GM19463 (cell line): ENCODE data around the gene RILPL1.
"Not testable (repeated sequence)": the region's sequence is repeated elsewhere in the genome, so short reads cannot be mapped to it uniquely, and the experiment has no call there.

ENCODE experiments used
- ATAC-seq: cut with Tn5 transposase; IDR thresholded peaks from one replicate; pipeline ENCODE4 v1.9.1; 2021; ENCODE audit warnings: mild to moderate bottlenecking, moderate library complexity; ENCODE audit not compliant: unreplicated experiment

Gene RILPL1, protein sequence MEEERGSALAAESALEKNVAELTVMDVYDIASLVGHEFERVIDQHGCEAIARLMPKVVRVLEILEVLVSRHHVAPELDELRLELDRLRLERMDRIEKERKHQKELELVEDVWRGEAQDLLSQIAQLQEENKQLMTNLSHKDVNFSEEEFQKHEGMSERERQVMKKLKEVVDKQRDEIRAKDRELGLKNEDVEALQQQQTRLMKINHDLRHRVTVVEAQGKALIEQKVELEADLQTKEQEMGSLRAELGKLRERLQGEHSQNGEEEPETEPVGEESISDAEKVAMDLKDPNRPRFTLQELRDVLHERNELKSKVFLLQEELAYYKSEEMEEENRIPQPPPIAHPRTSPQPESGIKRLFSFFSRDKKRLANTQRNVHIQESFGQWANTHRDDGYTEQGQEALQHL

DNA sequence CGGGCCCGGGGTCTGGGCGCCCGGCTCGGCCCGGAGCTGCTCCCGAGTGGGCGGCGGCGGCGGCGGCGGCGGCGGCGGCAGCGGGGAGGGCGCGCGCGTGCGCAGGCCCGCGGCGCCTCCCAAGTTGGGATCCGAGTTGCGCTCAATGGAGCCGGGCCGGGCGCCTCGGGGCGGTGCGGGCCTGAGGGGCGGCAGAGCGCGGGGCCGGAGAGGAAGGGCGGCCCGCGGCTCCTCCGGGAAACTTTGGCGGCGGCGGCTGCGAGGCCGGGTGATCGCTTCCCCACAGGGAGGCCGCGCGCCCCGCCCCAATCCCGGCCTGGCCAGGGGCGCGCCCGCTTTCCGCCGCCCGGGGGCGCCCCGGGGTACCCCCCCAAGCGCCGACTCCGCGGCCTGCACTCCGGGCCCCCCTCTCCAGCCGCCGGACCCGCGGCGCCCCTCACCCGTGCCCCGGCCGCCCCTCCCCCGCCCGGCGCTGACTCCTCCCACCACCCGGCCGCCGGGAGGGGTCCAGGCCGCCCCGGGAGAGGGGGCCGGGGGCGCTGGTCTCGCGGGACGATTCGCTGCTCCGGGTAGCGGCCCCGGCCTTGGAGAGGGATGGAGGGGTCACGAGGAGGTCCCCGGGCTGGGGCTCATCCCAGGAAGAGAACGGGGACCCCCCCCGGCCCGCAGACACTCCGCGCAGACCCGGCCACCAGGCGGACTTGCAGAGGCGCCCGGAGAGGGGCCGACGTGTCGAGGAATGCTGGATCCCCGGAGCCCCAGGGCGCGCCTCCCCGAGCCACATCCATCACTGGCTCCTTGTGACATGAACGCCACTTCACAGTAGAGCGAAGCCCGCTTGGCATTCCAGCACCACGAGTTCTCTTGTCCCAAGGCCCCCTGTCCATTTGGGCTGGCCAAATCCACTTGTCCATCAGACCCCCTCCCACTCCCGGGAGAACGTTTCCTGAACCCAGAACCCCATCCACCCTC is at the start of gene RILPL1:
Gene RILPL1 (minus strand): TSS at position 48 of the 972 bp plus-strand sequence. CDS start 237 bp downstream, outside the sequence.
- ATAC-seq, result no peak

DNA sequence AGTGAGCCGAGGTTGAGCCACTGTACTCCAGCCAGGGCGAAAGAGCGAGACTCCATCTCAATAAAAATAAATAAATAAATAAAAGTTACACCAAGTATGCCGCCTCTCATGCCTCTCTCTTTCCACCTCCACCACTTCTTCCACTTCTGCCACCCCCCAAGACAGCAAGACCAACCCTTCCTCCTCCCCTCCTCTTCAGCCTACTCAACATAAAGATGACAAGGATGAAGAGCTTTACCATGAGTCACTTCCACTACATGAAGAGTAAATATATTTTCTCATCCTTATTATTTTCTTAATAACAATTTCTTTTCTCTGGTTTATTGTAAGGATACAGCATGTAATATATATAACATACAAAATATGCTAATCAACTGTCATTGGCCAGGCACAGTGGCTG is 47.3 kb upstream of the RILPL1 start:
- no peak for ATAC-seq

DNA sequence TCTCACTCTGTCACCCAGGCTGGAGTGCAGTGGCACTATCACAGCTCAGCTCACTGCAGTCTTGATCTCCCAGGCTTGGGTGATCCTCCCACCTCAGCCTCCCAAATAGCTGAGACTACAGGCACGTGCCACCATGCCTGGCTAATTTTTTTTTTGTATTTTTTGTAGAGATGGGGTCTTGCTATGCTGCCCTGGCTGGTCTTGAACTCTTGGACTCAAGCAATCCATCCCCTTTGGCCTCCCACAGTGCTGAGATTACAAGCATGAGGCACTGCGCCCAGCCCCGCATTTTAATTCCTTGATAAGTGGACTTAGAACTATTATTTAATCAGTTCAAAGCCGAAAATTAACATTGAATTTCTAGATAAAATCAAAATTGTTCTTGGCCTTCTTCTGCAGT is 45.3 kb upstream of the RILPL1 start:
- ATAC-seq, result not testable (repeated sequence)

DNA sequence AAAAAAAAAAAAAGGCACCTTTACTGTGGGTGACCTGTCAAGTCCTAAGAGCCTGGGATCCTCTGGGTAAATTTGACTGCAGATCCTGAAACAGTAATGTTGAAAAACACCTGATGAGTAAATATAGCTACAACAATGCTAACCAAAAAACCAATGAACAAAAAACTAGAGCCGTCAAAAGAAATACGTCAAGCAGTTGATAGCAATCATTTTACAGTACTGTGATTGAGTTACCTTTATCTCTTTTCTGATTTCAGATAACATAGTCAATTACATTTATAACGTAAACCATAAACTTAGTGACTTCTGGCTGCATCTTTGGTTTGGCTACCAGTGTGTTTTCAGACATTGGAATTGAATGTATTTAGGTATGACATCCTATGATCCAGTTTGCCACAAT is 44.7 kb upstream of the RILPL1 start:
- no peak for ATAC-seq

DNA sequence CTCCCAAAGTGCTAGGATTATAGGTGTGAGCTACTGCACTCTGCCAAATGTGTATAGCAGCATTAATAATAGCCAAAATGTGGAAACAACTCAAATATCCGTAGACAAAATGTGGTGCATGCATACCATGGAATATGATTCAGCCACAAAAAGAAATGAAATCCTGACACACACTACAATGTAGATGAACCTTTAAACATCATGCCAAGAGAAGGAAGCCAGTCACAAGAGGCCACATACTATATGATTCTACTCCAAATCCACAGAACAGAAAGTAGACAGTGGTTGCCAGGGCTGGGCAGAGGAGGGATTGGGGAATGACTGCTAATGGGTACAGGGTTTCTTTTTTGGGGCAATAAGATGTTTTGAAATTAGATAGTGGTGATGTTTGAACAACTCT is 43.1 kb upstream of the RILPL1 start:
- ATAC-seq, result no peak

DNA sequence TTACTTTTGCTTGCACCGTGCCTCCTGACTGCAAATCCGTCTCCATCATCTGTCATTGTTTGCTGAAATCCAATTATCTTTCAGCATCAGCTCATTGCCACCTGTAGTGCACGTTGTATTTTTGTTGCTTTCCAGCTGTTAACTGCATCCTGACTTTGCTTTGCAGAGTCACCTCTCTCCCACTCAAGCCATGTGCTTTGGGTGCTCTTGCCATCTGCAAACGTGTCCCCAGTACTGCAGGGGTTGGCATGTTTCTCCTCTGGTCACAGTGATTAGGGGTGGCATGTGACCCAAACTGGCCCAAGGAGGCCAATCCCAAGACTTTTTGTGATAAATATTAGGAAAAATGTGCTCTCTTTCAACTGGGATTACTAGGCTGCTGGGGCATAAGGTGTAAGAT is 40.4 kb upstream of the RILPL1 start:
- ATAC-seq, result no peak

DNA sequence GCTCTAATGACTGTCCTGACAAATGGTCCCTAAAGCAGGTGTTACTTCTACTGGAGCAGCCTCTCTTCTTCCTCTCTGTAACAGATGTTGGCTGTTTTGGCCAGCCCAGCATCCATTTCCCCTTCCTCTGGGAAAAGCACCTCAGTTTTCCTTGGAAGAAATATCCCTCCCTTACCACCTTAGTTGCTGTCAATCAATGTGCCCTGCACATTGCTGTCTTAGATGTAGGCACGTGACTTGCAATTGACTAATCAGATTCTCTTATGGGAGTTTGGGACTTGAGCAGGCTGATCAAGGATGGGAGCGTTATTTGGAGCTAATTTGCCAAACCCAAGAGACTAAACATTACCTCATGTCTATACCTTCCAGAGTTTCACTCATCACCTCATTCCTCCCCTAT is 38.9 kb upstream of the RILPL1 start:
- ATAC-seq, result no peak

DNA sequence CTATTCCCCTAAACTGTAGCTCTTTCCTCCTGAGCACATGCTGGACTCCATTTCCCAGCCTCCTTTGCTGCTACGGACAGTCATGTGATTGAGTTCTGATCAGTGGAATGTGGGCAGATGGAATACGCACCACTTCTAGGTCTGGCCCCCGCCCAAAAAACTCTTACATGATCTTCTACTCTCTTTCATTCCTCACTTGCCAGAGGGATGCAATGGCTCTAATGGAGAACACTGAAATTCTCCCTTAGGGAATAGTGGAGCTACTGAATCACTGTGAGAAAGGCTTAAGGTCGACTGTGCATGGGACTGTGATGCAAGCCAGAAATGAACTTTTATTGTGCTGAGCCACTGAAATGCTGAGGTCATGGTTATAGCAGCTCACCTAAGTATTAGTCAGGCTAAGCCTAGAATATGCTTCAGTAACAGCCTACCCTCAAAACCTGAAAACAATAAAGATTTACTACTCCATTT is 37.9 kb upstream of the RILPL1 start:
- no peak for ATAC-seq

DNA sequence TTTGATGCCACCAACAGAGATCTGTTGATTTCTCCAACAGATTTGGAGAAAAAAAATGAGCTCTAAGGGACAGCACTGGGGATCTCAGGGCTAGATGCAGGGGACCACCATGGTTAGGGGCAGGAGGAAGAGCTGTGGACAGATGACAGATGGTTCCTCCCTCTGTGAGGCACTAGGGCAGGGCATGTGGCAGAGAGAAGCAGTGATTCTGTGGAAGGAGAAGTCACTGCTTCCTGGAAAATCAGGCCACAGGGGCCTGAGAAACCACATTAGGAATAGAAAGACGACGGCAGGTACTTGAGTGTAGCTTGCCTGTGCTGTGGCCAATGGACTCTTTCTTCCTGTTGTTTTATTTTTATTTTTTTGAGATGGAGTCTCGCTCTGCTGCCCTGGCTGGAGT is 25.9 kb upstream of the RILPL1 start:
- no peak for ATAC-seq

DNA sequence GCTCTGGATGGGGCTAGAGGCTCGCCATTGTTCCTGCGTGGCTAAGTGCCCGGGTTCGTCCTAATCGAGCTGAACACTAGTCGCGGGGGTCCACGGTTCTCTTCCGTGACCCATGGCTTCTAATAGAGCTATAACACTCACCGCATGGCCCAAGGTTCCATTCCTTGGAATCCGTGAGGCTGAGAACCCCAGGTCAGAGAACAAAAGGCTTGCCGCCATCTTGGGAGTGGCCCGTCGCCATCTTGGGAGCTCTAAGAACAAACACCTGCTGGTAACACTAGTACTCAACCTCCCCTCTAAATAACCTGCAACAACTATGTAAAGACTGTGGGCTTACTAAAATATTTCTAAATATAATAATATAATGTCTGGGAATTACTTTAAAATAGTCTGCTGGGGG is 25.0 kb upstream of the RILPL1 start:
- ATAC-seq, result not testable (repeated sequence)

DNA sequence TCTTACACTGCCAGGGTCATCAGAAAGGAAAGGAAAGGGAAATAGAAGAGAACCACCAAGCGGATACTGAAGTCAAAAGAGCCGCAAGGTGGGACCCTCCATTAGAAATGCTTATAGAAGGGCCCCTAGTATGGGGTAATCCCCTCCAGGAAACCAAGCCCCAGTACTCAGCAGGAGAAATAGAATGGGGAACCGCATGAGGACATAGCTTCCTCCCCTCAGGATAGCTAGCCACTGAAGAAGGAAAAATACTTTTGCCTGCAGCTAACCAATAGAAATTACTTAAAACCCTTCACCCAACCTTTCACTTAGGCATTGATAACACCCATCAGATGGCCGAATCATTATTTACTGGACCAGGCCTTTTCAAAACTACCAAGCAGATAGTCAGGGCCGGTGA is 21.3 kb upstream of the RILPL1 start:
- ATAC-seq, result not testable (repeated sequence)

DNA sequence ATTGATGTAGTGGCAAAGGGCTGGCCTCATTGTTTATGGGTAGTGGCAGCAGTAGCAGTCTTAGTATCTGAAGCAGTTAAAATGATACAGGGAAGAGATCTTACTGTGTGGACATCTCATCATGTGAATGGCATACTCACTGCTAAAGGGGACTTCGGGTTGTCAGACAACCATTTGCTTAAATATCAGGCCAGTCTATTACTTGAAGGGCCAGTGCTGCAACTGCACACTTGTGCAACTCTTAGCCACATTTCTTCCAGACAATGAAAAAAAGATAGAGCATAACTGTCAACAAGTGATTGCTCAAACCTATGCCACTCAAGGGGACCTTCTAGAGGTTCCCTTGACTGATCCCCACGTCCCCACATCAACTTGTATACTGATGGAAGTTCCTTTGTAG is 20.6 kb upstream of the RILPL1 start:
- ATAC-seq, result not testable (repeated sequence)

DNA sequence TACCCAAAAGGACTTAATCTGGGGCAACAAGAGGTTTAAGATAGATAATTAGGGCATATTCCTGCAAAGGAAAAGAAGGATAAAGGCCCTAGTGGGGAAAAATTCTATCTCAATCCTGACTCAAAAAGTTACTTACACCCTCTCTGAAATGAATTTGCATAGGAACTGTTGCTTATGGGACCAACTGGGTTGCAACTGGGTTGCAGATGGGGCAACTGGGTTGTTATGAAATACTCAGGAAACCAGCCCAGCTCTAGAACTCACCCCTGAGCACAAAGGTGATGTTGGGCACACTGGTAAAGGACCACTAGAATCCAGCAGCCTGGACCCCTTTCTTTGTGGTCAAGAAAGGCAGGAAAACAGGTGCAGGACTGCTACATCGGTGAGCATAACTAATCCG is 17.2 kb upstream of the RILPL1 start:
- no peak for ATAC-seq

DNA sequence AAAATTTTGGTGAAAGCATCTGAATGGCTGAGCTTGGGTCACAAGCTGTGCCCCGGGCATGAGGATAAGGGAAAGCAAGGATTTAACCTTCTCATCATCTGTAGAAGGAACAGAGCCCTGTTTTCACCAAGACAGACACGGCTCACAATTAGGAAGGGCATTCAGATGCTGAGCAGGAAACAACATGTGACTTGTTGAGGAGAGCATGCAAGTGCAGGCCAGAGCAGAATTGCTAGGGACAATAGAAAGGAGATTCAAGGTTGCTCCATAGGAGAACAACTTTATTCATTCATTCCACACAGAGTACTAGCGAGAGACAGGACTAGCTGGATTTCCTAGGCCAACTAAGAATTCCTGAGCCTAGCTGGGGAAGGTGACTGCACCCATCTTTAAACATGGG is 14.6 kb upstream of the RILPL1 start:
- no peak for ATAC-seq

DNA sequence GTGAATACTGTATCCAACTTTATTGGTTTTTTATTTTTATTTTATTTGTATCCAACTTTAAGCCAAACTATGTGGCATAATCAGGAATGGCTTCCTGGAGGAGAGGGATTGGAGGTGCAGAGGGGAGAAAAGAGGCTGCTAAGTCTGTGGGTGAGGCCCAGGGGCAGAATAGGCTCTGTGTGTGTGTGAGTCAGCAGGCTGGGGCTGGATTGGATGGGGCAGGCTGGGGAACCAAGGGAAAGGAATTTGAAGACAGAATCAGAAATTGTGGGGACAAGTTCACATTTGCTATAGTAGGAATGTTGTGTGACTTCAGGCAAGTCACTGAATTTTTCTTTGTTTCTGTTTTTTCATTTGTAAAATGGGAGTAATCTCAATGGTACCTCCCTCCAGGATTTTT is 12.8 kb upstream of the RILPL1 start:
- no peak for ATAC-seq

DNA sequence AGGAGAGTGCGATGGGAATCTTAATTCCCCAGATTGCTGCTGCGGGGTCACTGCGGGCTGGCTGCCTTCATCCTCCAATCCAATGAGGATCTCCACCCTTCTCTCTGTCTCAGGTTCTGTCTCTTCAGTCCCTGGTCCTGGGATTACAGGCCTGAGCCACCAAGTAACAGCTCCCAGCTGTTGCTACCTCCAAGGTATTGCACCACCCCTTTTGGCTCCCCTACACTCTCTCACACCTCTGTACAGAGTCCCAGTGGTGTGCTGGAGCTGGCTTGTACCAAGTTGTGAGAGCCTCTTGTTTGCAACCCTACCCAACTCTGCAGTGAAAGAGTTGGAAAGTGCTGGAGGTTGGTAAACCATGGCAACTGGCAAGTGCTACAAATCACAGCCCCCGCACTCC is 10.0 kb upstream of the RILPL1 start:
- ATAC-seq, result no peak

DNA sequence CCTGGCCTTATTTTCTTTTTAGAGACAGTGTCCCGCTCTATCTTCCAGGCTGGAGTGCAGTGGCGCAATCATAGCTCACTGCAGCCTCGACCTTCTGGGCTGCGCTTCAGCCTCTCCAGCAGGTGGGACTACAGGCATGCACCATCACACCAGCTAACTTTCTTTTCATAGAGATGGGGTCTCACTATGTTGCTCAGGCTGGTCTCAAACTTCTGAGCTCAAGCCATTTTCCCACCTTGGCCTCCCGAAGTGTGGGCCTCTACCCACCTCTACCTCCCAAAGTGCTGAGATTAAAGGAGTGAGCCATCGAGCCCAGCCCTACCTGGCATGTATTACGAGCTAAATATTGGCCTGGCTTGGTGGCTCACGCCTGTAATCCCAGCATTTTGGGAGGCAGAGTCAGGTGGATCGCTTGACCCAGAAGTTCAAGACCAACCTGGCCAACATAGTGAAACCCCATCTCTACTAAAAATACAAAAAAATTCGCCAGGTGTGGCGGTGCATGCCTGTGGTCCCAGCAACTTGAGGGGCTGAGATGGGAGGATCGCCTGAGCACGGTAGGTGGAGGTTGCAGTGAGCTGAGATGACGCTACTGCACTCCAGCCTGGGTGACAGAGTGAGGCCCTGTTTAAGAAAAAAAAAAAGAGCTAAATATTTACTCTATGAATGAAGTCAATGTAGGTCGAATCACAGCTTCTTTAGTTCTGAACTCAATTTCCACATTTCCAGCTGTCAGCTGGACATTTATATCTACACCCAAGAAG is 7.6 kb upstream of the RILPL1 start:
- no peak for ATAC-seq

DNA sequence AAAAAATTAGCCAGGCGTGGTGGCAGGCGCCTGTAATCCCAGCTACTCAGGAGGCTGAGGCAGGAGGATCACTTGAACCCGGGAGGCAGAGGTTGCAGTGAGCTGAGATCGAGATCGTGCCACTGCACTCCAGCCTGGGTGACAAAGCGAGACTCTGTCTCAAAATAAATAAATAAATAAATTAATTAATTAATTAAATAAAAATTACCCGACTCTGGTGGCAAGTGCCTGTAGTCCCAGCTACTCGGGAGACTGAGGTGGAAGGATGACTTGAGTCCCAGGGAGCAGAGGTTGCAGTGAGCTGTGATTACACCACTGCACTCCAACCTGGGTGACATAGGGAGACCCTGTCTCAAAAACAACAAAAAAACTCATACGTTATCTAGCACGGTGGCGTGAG is 2.4 kb upstream of the RILPL1 start:
- not testable (repeated sequence) for ATAC-seq

DNA sequence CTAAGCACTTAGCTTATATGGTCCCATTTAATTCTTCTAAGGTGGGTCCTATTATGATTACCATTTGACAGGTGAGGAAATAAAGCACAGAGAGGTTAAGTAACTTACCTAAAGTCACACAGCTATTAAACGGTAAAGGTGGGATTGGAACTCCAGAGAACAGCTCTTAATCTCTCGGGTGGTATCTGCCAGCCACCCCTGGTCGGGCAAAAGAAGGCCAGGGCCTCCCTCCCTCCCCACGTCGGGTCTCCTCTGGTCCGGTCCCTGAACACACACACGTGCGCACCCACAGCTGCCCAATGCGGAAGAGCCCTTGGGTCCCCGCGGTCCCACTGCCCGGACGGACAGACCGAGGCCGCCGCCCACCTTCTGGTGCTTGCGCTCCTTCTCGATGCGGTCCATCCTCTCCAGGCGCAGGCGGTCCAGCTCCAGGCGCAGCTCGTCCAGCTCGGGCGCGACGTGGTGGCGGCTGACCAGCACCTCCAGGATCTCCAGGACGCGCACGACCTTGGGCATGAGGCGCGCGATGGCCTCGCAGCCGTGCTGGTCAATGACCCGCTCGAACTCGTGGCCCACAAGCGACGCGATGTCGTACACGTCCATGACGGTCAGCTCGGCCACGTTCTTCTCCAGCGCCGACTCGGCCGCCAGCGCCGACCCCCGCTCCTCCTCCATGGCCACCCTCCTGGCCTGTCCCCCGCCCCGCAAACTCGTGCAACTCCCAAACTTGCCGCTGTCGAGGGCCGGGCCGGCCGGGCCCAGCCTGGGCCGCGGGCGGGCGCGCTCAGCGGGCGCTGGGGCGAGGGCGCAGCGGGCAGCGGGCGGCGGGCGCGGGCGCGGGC is 490 bp downstream of the RILPL1 start:
- no peak for ATAC-seq

DNA sequence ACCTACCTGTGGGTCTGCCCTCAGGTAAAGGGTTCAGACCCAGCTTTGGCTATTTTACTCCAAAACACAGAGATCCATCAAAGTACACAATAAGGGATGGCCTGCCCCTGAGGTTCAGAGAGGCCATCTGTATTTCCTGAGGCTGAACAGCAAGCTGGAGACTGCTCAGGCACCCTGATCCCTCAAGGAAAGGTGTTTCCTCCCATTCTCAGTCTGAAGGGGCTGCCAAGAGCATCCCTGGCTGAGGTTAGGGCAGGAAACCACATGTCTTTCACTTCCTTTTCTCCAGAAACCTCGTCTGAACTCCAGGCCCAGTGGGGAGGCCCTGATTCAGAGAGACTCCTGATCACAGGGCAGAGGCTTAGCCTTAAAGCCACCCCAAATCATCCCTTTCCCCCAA is 1.5 kb downstream of the RILPL1 start:
- peak; percentile 49 for ATAC-seq
